SJCRH30 (cell line): Measurements from ENCODE around the gene TIAM1. TPM values are rescaled to one million over a fixed set of nuclear protein-coding genes. Genes with fewer than 3 reads are reported as not detected.
"Not testable (repeated sequence)": the region's sequence is repeated elsewhere in the genome, so short reads cannot be mapped to it uniquely, and the experiment has no call there.

ENCODE experiments used
- DNase-seq, 2 experiments: peaks; one replicate each; pipeline ENCODE4 v3.0.0-alpha.2; 2015 to 2020
- H3K27ac ChIP-seq: fragments of 250-450 bp; sonication (Bioruptor Pico); 2 replicates; pipeline ENCODE4 v1.5.1; 2020; ENCODE audit warnings: mild to moderate bottlenecking, moderate library complexity
- H3K27me3 ChIP-seq: fragments of 250-450 bp; sonication (Bioruptor Pico); 2 replicates; pipeline ENCODE4 v1.5.1; 2020; ENCODE audit warnings: mild to moderate bottlenecking, moderate library complexity
- H3K36me3 ChIP-seq: fragments of 250-450 bp; sonication (Bioruptor Pico); 2 replicates; pipeline ENCODE4 v1.5.1; 2020; ENCODE audit warnings: mild to moderate bottlenecking, moderate library complexity
- H3K4me1 ChIP-seq: fragments of 250-450 bp; sonication (Bioruptor Pico); 2 replicates; pipeline ENCODE4 v1.5.1; 2020; ENCODE audit warnings: mild to moderate bottlenecking, moderate library complexity
- H3K4me3 ChIP-seq: fragments of 250-450 bp; sonication (Bioruptor Pico); 2 replicates; pipeline ENCODE4 v1.5.1; 2020; ENCODE audit warnings: mild to moderate bottlenecking, moderate library complexity
- H3K9me3 ChIP-seq: fragments of 250-450 bp; sonication (Bioruptor Pico); replicated peaks from 2 replicates; pipeline ENCODE4 v1.5.1; 2020; ENCODE audit warnings: mild to moderate bottlenecking, moderate library complexity
- total RNA-seq: library from RNA; depleted of rRNA; stranded (reverse); fragments of >200 nt; shearing (Covaris generic); gene quantifications from 2 replicates; pipeline ENCODE4 v1.2.3, GENCODE V29; 2014

Gene TIAM1
- total RNA-seq, 1 experiment from 2014 or later = 9.5 TPM

GRCh38 chr21:31253684-31254083 lies 90.4 kb downstream of the TIAM1 start:
- Histone ChIP-seq H3K27me3 (no peaks in the 10 kb centered on the region), H3K9me3 (no peaks in the 10 kb centered on the region), H3K36me3 (no peaks in the 10 kb centered on the region), H3K27ac (no peak overlapping the region), H3K4me3 (no peak overlapping the region), H3K4me1 (peaks cover 2% of the 10 kb centered on the region; the same call in 1 of the 2 replicates)
- peak in 1 of 2 experiments; percentile 33 for DNase-seq

- Histone ChIP-seq H3K4me1 (peaks cover 2% of the 10 kb centered on the region; the same call in 1 of the 2 replicates), H3K27me3 (no peaks in the 10 kb centered on the region), H3K9me3 (no peaks in the 10 kb centered on the region), H3K4me3 (no peak overlapping the region), H3K27ac (no peak overlapping the region), H3K36me3 (no peaks in the 10 kb centered on the region)
- peak in 1 of 2 experiments; percentile 43 for DNase-seq
These were observed 91.5 kb downstream of the TIAM1 start for GRCh38 chr21:31252611-31253010.

- Histone ChIP-seq H3K36me3 (no peaks in the 10 kb centered on the region), H3K27ac (no peak overlapping the region), H3K9me3 (no peaks in the 10 kb centered on the region), H3K4me3 (no peak overlapping the region), H3K27me3 (no peaks in the 10 kb centered on the region), H3K4me1 (peaks cover 2% of the 10 kb centered on the region; the same call in 1 of the 2 replicates)
- no peak for DNase-seq
These were observed 92.0 kb downstream of the TIAM1 start for GRCh38 chr21:31252091-31252490.

GRCh38 chr21:31251686-31252085 lies 92.4 kb downstream of the TIAM1 start:
- Histone ChIP-seq H3K4me1 (peaks cover 2% of the 10 kb centered on the region; the same call in 1 of the 2 replicates), H3K27me3 (no peaks in the 10 kb centered on the region), H3K27ac (no peak overlapping the region), H3K4me3 (no peak overlapping the region), H3K9me3 (no peaks in the 10 kb centered on the region), H3K36me3 (no peaks in the 10 kb centered on the region)
- DNase-seq = no peak

- DNase-seq = no peak
- H3K4me3 ChIP-seq = no peak overlapping the region
- no peak overlapping the region for H3K27ac ChIP-seq
- no peaks in the 10 kb centered on the region for H3K4me1 ChIP-seq
- no peaks in the 10 kb centered on the region for H3K36me3 ChIP-seq
- H3K27me3 ChIP-seq = no peaks in the 10 kb centered on the region
- H3K9me3 ChIP-seq = no peaks in the 10 kb centered on the region
These were observed 95.5 kb downstream of the TIAM1 start for GRCh38 chr21:31248598-31248997.

GRCh38 chr21:31243611-31244010 lies 100.5 kb downstream of the TIAM1 start:
- Histone ChIP-seq H3K4me3 (no peak overlapping the region), H3K27ac (no peak overlapping the region), H3K4me1 (no peaks in the 10 kb centered on the region), H3K36me3 (no peaks in the 10 kb centered on the region), H3K9me3 (no peaks in the 10 kb centered on the region), H3K27me3 (no peaks in the 10 kb centered on the region)
- DNase-seq = no peak

GRCh38 chr21:31236528-31236927 lies 107.5 kb downstream of the TIAM1 start:
- H3K27ac ChIP-seq = no peak overlapping the region
- H3K4me3 ChIP-seq = no peak overlapping the region
- DNase-seq = peak in 1 of 2 experiments; percentile 19

GRCh38 chr21:31235671-31236450 lies 108.2 kb downstream of the TIAM1 start:
- H3K4me1 ChIP-seq = no peaks in the 10 kb centered on the region
- H3K4me3 ChIP-seq = no peak overlapping the region
- no peaks in the 10 kb centered on the region for H3K27me3 ChIP-seq
- no peaks in the 10 kb centered on the region for H3K9me3 ChIP-seq
- DNase-seq = peak in 1 of 2 experiments; percentile 22
- H3K27ac ChIP-seq = no peak overlapping the region
- no peaks in the 10 kb centered on the region for H3K36me3 ChIP-seq

More at GRCh38 chr21:31236528-31236927, 107.5 kb downstream of the TIAM1 start:
- Histone ChIP-seq H3K9me3 (no peaks in the 10 kb centered on the region), H3K27me3 (no peaks in the 10 kb centered on the region), H3K36me3 (no peaks in the 10 kb centered on the region), H3K4me1 (no peaks in the 10 kb centered on the region)

- DNase-seq = no peak
- H3K36me3 ChIP-seq = no peaks in the 10 kb centered on the region
- H3K9me3 ChIP-seq = no peaks in the 10 kb centered on the region
- no peaks in the 10 kb centered on the region for H3K4me1 ChIP-seq
- no peaks in the 10 kb centered on the region for H3K27me3 ChIP-seq
- H3K27ac ChIP-seq = no peak overlapping the region
- no peak overlapping the region for H3K4me3 ChIP-seq
These were observed 109.1 kb downstream of the TIAM1 start for GRCh38 chr21:31234936-31235335.

GRCh38 chr21:31233711-31234110 lies 110.3 kb downstream of the TIAM1 start:
- Histone ChIP-seq H3K4me1 (no peaks in the 10 kb centered on the region), H3K4me3 (no peak overlapping the region), H3K9me3 (no peaks in the 10 kb centered on the region), H3K27ac (no peak overlapping the region), H3K36me3 (no peaks in the 10 kb centered on the region), H3K27me3 (no peaks in the 10 kb centered on the region)
- no peak for DNase-seq

GRCh38 chr21:31232344-31232743 lies 111.7 kb downstream of the TIAM1 start:
- Histone ChIP-seq H3K27ac (no peak overlapping the region), H3K27me3 (no peaks in the 10 kb centered on the region), H3K4me1 (no peaks in the 10 kb centered on the region), H3K9me3 (no peaks in the 10 kb centered on the region), H3K36me3 (no peaks in the 10 kb centered on the region; the same call in 1 of the 2 replicates), H3K4me3 (no peak overlapping the region)
- no peak for DNase-seq

- no peaks in the 10 kb centered on the region; the same call in 1 of the 2 replicates for H3K36me3 ChIP-seq
- H3K4me3 ChIP-seq = no peak overlapping the region
- no peaks in the 10 kb centered on the region for H3K9me3 ChIP-seq
- no peaks in the 10 kb centered on the region for H3K4me1 ChIP-seq
- H3K27ac ChIP-seq = no peak overlapping the region
- no peaks in the 10 kb centered on the region for H3K27me3 ChIP-seq
- no peak for DNase-seq
These were observed 113.1 kb downstream of the TIAM1 start for GRCh38 chr21:31230937-31231336.

GRCh38 chr21:31228723-31229122 lies 115.3 kb downstream of the TIAM1 start:
- not testable (repeated sequence) for H3K9me3 ChIP-seq, H3K27me3 ChIP-seq, H3K4me1 ChIP-seq, H3K36me3 ChIP-seq, H3K4me3 ChIP-seq, H3K27ac ChIP-seq, DNase-seq

- no peaks in the 10 kb centered on the region; the same call in 1 of the 2 replicates for H3K36me3 ChIP-seq
- H3K27me3 ChIP-seq = no peaks in the 10 kb centered on the region
These were observed 118.3 kb downstream of the TIAM1 start for GRCh38 chr21:31225713-31226112.

GRCh38 chr21:31222142-31222541 lies 121.9 kb downstream of the TIAM1 start:
- H3K27ac ChIP-seq = no peak overlapping the region
- H3K4me3 ChIP-seq = no peak overlapping the region
- H3K4me1 ChIP-seq = no peaks in the 10 kb centered on the region
- DNase-seq = no peak
- no peaks in the 10 kb centered on the region for H3K36me3 ChIP-seq
- H3K27me3 ChIP-seq = no peaks in the 10 kb centered on the region
- H3K9me3 ChIP-seq = no peaks in the 10 kb centered on the region

More at GRCh38 chr21:31225713-31226112, 118.3 kb downstream of the TIAM1 start:
- Histone ChIP-seq H3K27ac (no peak overlapping the region), H3K4me1 (no peaks in the 10 kb centered on the region), H3K9me3 (no peaks in the 10 kb centered on the region), H3K4me3 (no peak overlapping the region)
- no peak for DNase-seq

GRCh38 chr21:31221043-31221442 lies 123.0 kb downstream of the TIAM1 start:
- H3K4me1 ChIP-seq = no peaks in the 10 kb centered on the region
- no peaks in the 10 kb centered on the region for H3K27me3 ChIP-seq
- no peak overlapping the region for H3K27ac ChIP-seq
- H3K4me3 ChIP-seq = no peak overlapping the region
- no peak for DNase-seq
- H3K9me3 ChIP-seq = no peaks in the 10 kb centered on the region
- no peaks in the 10 kb centered on the region for H3K36me3 ChIP-seq
